Breast epithelium (tissue), 4 donors: ENCODE data around the gene GPC6. TPM values are rescaled to one million over a fixed set of nuclear protein-coding genes. Genes with fewer than 3 reads are reported as not detected.

Source experiments
- DNase-seq, 2 donors: peaks; one replicate each; pipeline ENCODE4 v3.0.0-alpha.2; 2019; ENCODE audit warnings: low spot score in 2 of 2
- H3K27ac ChIP-seq, 2 donors: fragments of 200-600 bp; sonication (generic) in 1 of 2; one replicate each; pipeline ENCODE4 v1.5.1; 2016 to 2019; ENCODE audit warnings: mild to moderate bottlenecking in 1 of 2
- H3K27me3 ChIP-seq, 2 donors: fragments of 200-600 bp; sonication (generic) in 1 of 2; one replicate each; pipeline versions ENCODE4 v1.5.1 to v1.6.0; 2017 to 2019; ENCODE audit warnings: control low read depth in 1 of 2, mild to moderate bottlenecking in 1 of 2
- H3K36me3 ChIP-seq: fragments of 200-600 bp; one replicate; pipeline ENCODE4 v1.5.1; 2019
- H3K4me1 ChIP-seq, 2 donors: fragments of 200-600 bp; sonication (generic); one replicate each; pipeline ENCODE4 v1.5.1; 2016 to 2019; ENCODE audit warnings: control low read depth in 1 of 2
- H3K4me3 ChIP-seq, 3 donors: fragments of 200-600 bp; sonication (generic); 1 replicate in 2 of 3; 2 replicates in 1 of 3; pipeline ENCODE4 v1.5.1; 2016 to 2019; ENCODE audit warnings: mild to moderate bottlenecking in 3 of 3, moderate library complexity in 2 of 3
- H3K9me3 ChIP-seq, 2 donors: fragments of 200-600 bp; sonication (generic) in 1 of 2; one replicate each; pipeline ENCODE4 v1.5.1; 2016 to 2019; ENCODE audit warnings: control low read depth in 1 of 2
- CTCF ChIP-seq, 3 donors: fragments of 450-650 bp; IDR thresholded peaks; one replicate each; pipeline ENCODE4 v1.5.1; 2016 to 2017; ENCODE audit warnings: antibody characterized with exemption in 3 of 3, mild to moderate bottlenecking in 3 of 3, moderate library complexity in 3 of 3
- POLR2A ChIP-seq: fragments of 450-650 bp; IDR thresholded peaks from one replicate; pipeline ENCODE4 v1.6.1; 2016; ENCODE audit warnings: antibody characterized with exemption, mild to moderate bottlenecking, moderate library complexity
- POLR2AphosphoS5 ChIP-seq, 3 donors: sonication (generic); formaldehyde crosslinking; IDR thresholded peaks; one replicate each; pipeline ENCODE4 v1.6.1; 2017; ENCODE audit warnings: antibody characterized with exemption in 3 of 3
- intact Hi-C: fragments of 100-400 bp; cut with DNase I; formaldehyde crosslinking; loops from one replicate; pipeline ENCODE4 v1.15.1; 2023; ENCODE audit warnings: low total_unique reads
- total RNA-seq, 3 donors: library from RNA; depleted of rRNA; stranded (reverse); fragments of >200 nt; gene quantifications; one replicate each; pipeline ENCODE4 v1.1.0, GENCODE V29; 2016

Gene GPC6
- total RNA-seq, 3 donors from 2014 or later, result 3.5 to 44.0 (median 4.9) TPM

DNA sequence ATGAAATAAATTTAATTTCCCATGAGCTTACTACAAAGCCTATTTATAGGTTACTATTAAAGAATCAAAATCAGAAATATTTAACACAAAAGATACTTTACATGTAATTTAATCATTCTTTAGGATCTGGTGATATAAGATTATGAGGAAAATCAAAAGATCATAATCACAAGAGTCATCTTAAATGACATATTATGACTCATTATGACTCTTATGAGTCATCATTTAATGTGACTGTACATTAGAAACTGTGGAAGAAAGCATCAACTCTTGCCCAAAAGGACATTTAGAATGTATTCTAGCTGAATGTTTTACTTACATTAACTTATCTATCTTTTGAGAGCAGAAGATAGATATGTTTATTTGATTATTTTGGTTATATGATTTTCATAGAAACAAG lies 794.2 kb downstream of the GPC6 start:
- no peak for DNase-seq
- Histone ChIP-seq H3K36me3 (no peaks in the 10 kb centered on the region), H3K4me1 (no peaks in the 10 kb centered on the region), H3K27me3 (no peaks in the 10 kb centered on the region), H3K9me3 (no peaks in the 10 kb centered on the region), H3K4me3 (no peak overlapping the region), H3K27ac (no peak overlapping the region)
- intact Hi-C loops, result no loop called here
- no peak for TF ChIP-seq POLR2AphosphoS5 (IDR thresholded peaks at IDR 0.05)
- TF ChIP-seq CTCF (IDR thresholded peaks at IDR 0.05), result no peak

- Histone ChIP-seq H3K27me3 (no peaks in the 10 kb centered on the region), H3K4me1 (no peaks in the 10 kb centered on the region), H3K36me3 (no peaks in the 10 kb centered on the region), H3K27ac (no peak overlapping the region), H3K9me3 (no peaks in the 10 kb centered on the region), H3K4me3 (no peak overlapping the region)
- DNase-seq, result no peak
- TF ChIP-seq POLR2A (no peak), POLR2AphosphoS5 (IDR thresholded peaks at IDR 0.05) (no peak), CTCF (IDR thresholded peaks at IDR 0.05) (no peak)
- intact Hi-C loops, result no loop called here
Observed at GRCh38 chr13:94028234-94028633, 801.6 kb downstream of the GPC6 start.

- Histone ChIP-seq H3K36me3 (no peaks in the 10 kb centered on the region), H3K4me3 (no peak overlapping the region), H3K9me3 (no peaks in the 10 kb centered on the region), H3K27ac (no peak overlapping the region), H3K27me3 (no peaks in the 10 kb centered on the region), H3K4me1 (no peaks in the 10 kb centered on the region)
- TF ChIP-seq POLR2A (no peak), POLR2AphosphoS5 (IDR thresholded peaks at IDR 0.05) (no peak), CTCF (IDR thresholded peaks at IDR 0.05) (no peak)
- DNase-seq, result no peak
- intact Hi-C loops, result no loop called here
Observed at GRCh38 chr13:94028650-94029049, 802.0 kb downstream of the GPC6 start.

- intact Hi-C loops, result no loop called here
- Histone ChIP-seq H3K27ac (no peak overlapping the region), H3K4me1 (no peaks in the 10 kb centered on the region), H3K9me3 (no peaks in the 10 kb centered on the region), H3K4me3 (no peak overlapping the region), H3K27me3 (no peaks in the 10 kb centered on the region), H3K36me3 (no peaks in the 10 kb centered on the region)
- TF ChIP-seq CTCF (IDR thresholded peaks at IDR 0.05) (no peak), POLR2AphosphoS5 (IDR thresholded peaks at IDR 0.05) (no peak), POLR2A (no peak)
- no peak for DNase-seq
Observed at GRCh38 chr13:94030415-94031119, 804.0 kb downstream of the GPC6 start.

GRCh38 chr13:94031609-94032008 lies 805.0 kb downstream of the GPC6 start:
- H3K4me1 ChIP-seq, result no peaks in the 10 kb centered on the region
- TF ChIP-seq CTCF (IDR thresholded peaks at IDR 0.05), result no peak
- TF ChIP-seq POLR2AphosphoS5 (IDR thresholded peaks at IDR 0.05), result no peak
- no peak for TF ChIP-seq POLR2A
- DNase-seq, result no peak
- no peak overlapping the region for H3K4me3 ChIP-seq
- H3K36me3 ChIP-seq, result no peaks in the 10 kb centered on the region
- no peaks in the 10 kb centered on the region for H3K27me3 ChIP-seq
- no peaks in the 10 kb centered on the region for H3K9me3 ChIP-seq
- intact Hi-C loops, result no loop called here
- H3K27ac ChIP-seq, result no peak overlapping the region
